HepG2 (cell line): Measurements from ENCODE around the gene BIRC3. TPM values are rescaled to one million over a fixed set of nuclear protein-coding genes. Genes with fewer than 3 reads are reported as not detected.

Source experiments
- ARID3A ChIP-seq: IDR thresholded peaks from 2 replicates; pipeline ENCODE4 v1.6.1; 2012; ENCODE audit warnings: low read depth, low read length, improper control_type of control experiment
- DNMT3B ChIP-seq: conservative IDR thresholded peaks from 2 replicates; pipeline ENCODE4 v1.6.1; 2016; ENCODE audit warnings: missing biosample characterization, control low read depth
- FOXO1 ChIP-seq: sonication (generic); formaldehyde crosslinking; IDR thresholded peaks from 2 replicates; pipeline ENCODE4 v1.4.0; 2020; ENCODE audit warnings: missing genetic modification reagents
- HNRNPK ChIP-seq: fragments of 200-400 bp; formaldehyde crosslinking; IDR thresholded peaks from 2 replicates; pipeline ENCODE4 v1.6.1; 2018; ENCODE audit warnings: low read length, low read depth, moderate library complexity, mild to moderate bottlenecking; ENCODE audit not compliant: poor library complexity, severe bottlenecking
- HNRNPLL ChIP-seq: fragments of 200-400 bp; formaldehyde crosslinking; IDR thresholded peaks from 2 replicates; pipeline ENCODE4 v1.6.1; 2017; ENCODE audit warnings: mild to moderate bottlenecking, low read depth, low read length; ENCODE audit not compliant: poor library complexity, severe bottlenecking
- HOXA5 ChIP-seq: sonication (generic); formaldehyde crosslinking; IDR thresholded peaks from 2 replicates; pipeline ENCODE4 v1.4.0; 2020; ENCODE audit warnings: missing genetic modification reagents
- NKX3-1 ChIP-seq: sonication (generic); formaldehyde crosslinking; IDR thresholded peaks from 2 replicates; pipeline ENCODE4 v1.5.0; 2020; ENCODE audit warnings: missing genetic modification reagents
- RARG ChIP-seq: sonication (generic); formaldehyde crosslinking; IDR thresholded peaks from 2 replicates; pipeline ENCODE4 v1.4.0; 2020; ENCODE audit warnings: low read depth, mild to moderate bottlenecking, missing genetic modification reagents
- SNAPC2 ChIP-seq: sonication (generic); formaldehyde crosslinking; IDR thresholded peaks from 2 replicates; pipeline ENCODE4 v1.8.1; 2022; ENCODE audit warnings: mild to moderate bottlenecking, missing genetic modification reagents
- SP2 ChIP-seq: sonication (generic); formaldehyde crosslinking; IDR thresholded peaks from 2 replicates; pipeline ENCODE4 v1.5.1; 2020; ENCODE audit warnings: mild to moderate bottlenecking, missing genetic modification reagents
- TAF15 ChIP-seq: fragments of 200-400 bp; formaldehyde crosslinking; IDR thresholded peaks from one replicate; pipeline ENCODE4 v1.6.1; 2018; ENCODE audit warnings: mild to moderate bottlenecking, low read depth, low read length; ENCODE audit not compliant: poor library complexity, severe bottlenecking
- ZMYM4 ChIP-seq: sonication (generic); formaldehyde crosslinking; IDR thresholded peaks from 2 replicates; pipeline ENCODE4 v1.8.1; 2023; ENCODE audit warnings: mild to moderate bottlenecking, missing genetic modification reagents
- ZNF468 ChIP-seq: sonication (generic); formaldehyde crosslinking; IDR thresholded peaks from 2 replicates; pipeline ENCODE4 v1.8.0; 2022; ENCODE audit warnings: mild to moderate bottlenecking, moderate library complexity, missing genetic modification reagents
- ZNF557 ChIP-seq: sonication (generic); formaldehyde crosslinking; IDR thresholded peaks from 2 replicates; pipeline ENCODE4 v1.4.0; 2020; ENCODE audit warnings: missing genetic modification reagents
- ZNF597 ChIP-seq: sonication (generic); formaldehyde crosslinking; IDR thresholded peaks from 2 replicates; pipeline ENCODE4 v1.5.0; 2020; ENCODE audit warnings: missing genetic modification reagents
- ZNF615 ChIP-seq: sonication (generic); formaldehyde crosslinking; IDR thresholded peaks from 2 replicates; pipeline ENCODE4 v1.5.0; 2020; ENCODE audit warnings: mild to moderate bottlenecking, missing genetic modification reagents, borderline replicate concordance
- ZZZ3 ChIP-seq: sonication (generic); formaldehyde crosslinking; IDR thresholded peaks from 2 replicates; pipeline ENCODE4 v1.4.0; 2020; ENCODE audit warnings: missing genetic modification reagents, mild to moderate bottlenecking, borderline replicate concordance
- polyA plus RNA-seq, 8 experiments: library from polyadenylated mRNA; depleted of rRNA in 3 of 8; stranded (reverse) in 7 of 8; unstranded in 1 of 8; fragments of >200 nt; fragmentation: Illumina TruSeq in 4 of 8; extraction: Trizol in 4 of 8; gene quantifications; 2 replicates each; pipeline versions ENCODE4 v1.2.1 to v1.2.3, GENCODE V29; 2011 to 2016; ENCODE audit warnings: low read depth in 4 of 8, missing spikeins in 1 of 8, mixed read lengths in 1 of 8; ENCODE audit not compliant: insufficient read depth in 1 of 8
- total RNA-seq, 5 experiments: library from RNA; depleted of rRNA; stranded (reverse); fragments of >200 nt; fragmentation: Illumina TruSeq; extraction: Trizol; gene quantifications; 2 replicates each; pipeline ENCODE4 v1.2.3, GENCODE V29; 2016; ENCODE audit warnings: low read depth in 1 of 5
- TF ChIP-seq, protein P1 (sequence below): sonication (generic); formaldehyde crosslinking; IDR thresholded peaks from 2 replicates; pipeline ENCODE4 v1.9.0; 2022; ENCODE audit warnings: missing genetic modification reagents, mild to moderate bottlenecking, borderline replicate concordance
- TF ChIP-seq, protein P2 (sequence below): sonication (generic); formaldehyde crosslinking; IDR thresholded peaks from 2 replicates; pipeline ENCODE4 v1.5.0; 2020; ENCODE audit warnings: missing genetic modification reagents
- TF ChIP-seq, protein P3 (sequence below): sonication (generic); formaldehyde crosslinking; conservative IDR thresholded peaks from 2 replicates; pipeline ENCODE4 v1.8.0; 2022; ENCODE audit warnings: missing genetic modification reagents
- TF ChIP-seq, protein P4 (sequence below): IDR thresholded peaks from 2 replicates; pipeline ENCODE4 v1.6.1; 2016

BIRC3 gene
- total and polyA plus RNA-seq, 2 of the 13 experiments (the other 11 are each of a cell fraction or from before 2014, with no cell fraction given): 0.41 to 4.2 TPM

- TF ChIP-seq, protein P1, sequence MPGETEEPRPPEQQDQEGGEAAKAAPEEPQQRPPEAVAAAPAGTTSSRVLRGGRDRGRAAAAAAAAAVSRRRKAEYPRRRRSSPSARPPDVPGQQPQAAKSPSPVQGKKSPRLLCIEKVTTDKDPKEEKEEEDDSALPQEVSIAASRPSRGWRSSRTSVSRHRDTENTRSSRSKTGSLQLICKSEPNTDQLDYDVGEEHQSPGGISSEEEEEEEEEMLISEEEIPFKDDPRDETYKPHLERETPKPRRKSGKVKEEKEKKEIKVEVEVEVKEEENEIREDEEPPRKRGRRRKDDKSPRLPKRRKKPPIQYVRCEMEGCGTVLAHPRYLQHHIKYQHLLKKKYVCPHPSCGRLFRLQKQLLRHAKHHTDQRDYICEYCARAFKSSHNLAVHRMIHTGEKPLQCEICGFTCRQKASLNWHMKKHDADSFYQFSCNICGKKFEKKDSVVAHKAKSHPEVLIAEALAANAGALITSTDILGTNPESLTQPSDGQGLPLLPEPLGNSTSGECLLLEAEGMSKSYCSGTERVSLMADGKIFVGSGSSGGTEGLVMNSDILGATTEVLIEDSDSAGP (CRISPR knock-in tag): peak; percentile 88; the same call in 1 of the 2 replicates
- TF ChIP-seq ZNF557 (CRISPR knock-in tag) (no peak), ZNF597 (CRISPR knock-in tag) (no peak), NKX3-1 (CRISPR knock-in tag) (no peak), HNRNPK (no peak), FOXO1 (CRISPR knock-in tag) (no peak), RARG (no peak), ZMYM4 (CRISPR knock-in tag) (peak; percentile 74), SNAPC2 (CRISPR knock-in tag) (no peak), SP2 (no peak), ZNF615 (CRISPR knock-in tag) (no peak), HOXA5 (CRISPR knock-in tag) (no peak), HNRNPLL (peak; percentile 70), TAF15 (no peak), DNMT3B (no peak), ZNF468 (CRISPR knock-in tag) (peak; percentile 82; the same call in 1 of the 2 replicates), ARID3A (no peak), ZZZ3 (no peak)
- TF ChIP-seq, protein P2, sequence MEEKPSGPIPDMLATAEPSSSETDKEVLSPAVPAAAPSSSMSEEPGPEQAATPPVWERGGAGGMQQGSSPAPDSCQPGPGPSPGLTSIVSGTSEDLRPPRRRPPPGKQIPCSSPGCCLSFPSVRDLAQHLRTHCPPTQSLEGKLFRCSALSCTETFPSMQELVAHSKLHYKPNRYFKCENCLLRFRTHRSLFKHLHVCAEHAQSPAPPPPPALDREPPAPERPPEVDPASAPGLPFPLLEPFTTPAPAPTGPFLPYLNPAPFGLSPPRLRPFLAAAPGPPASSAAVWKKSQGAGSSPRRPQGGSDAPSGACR (CRISPR knock-in tag): no peak
- TF ChIP-seq, protein P3, sequence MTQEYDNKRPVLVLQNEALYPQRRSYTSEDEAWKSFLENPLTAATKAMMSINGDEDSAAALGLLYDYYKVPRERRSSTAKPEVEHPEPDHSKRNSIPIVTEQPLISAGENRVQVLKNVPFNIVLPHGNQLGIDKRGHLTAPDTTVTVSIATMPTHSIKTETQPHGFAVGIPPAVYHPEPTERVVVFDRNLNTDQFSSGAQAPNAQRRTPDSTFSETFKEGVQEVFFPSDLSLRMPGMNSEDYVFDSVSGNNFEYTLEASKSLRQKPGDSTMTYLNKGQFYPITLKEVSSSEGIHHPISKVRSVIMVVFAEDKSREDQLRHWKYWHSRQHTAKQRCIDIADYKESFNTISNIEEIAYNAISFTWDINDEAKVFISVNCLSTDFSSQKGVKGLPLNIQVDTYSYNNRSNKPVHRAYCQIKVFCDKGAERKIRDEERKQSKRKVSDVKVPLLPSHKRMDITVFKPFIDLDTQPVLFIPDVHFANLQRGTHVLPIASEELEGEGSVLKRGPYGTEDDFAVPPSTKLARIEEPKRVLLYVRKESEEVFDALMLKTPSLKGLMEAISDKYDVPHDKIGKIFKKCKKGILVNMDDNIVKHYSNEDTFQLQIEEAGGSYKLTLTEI (CRISPR knock-in tag): no peak
- TF ChIP-seq, protein P4, sequence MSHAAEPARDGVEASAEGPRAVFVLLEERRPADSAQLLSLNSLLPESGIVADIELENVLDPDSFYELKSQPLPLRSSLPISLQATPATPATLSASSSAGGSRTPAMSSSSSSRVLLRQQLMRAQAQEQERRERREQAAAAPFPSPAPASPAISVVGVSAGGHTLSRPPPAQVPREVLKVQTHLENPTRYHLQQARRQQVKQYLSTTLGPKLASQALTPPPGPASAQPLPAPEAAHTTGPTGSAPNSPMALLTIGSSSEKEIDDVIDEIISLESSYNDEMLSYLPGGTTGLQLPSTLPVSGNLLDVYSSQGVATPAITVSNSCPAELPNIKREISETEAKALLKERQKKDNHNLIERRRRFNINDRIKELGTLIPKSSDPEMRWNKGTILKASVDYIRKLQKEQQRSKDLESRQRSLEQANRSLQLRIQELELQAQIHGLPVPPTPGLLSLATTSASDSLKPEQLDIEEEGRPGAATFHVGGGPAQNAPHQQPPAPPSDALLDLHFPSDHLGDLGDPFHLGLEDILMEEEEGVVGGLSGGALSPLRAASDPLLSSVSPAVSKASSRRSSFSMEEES (CRISPR knock-in tag): no peak
These were observed at the start of gene BIRC3 (continued) for GRCh38 chr11:102317099-102317767.
